Vagina (tissue), 2 donors: ENCODE measurements around the gene SETBP1.

Experiments
- POLR2A ChIP-seq, 2 donors: fragments of 450-650 bp; IDR thresholded peaks; one replicate each; pipeline ENCODE4 v1.6.1; 2017; ENCODE audit warnings: antibody characterized with exemption in 2 of 2, mild to moderate bottlenecking in 2 of 2, moderate library complexity in 2 of 2
- TF ChIP-seq, protein P1 (sequence below), 3 experiments: fragments of 450-650 bp in 2 of 3; fragments of 200-600 bp in 1 of 3; sonication (generic) in 1 of 3; IDR thresholded peaks; one replicate each; pipeline ENCODE4 v1.5.1; 2017 to 2019; ENCODE audit warnings: antibody characterized with exemption in 3 of 3, mild to moderate bottlenecking in 2 of 3, moderate library complexity in 2 of 3

DNA sequence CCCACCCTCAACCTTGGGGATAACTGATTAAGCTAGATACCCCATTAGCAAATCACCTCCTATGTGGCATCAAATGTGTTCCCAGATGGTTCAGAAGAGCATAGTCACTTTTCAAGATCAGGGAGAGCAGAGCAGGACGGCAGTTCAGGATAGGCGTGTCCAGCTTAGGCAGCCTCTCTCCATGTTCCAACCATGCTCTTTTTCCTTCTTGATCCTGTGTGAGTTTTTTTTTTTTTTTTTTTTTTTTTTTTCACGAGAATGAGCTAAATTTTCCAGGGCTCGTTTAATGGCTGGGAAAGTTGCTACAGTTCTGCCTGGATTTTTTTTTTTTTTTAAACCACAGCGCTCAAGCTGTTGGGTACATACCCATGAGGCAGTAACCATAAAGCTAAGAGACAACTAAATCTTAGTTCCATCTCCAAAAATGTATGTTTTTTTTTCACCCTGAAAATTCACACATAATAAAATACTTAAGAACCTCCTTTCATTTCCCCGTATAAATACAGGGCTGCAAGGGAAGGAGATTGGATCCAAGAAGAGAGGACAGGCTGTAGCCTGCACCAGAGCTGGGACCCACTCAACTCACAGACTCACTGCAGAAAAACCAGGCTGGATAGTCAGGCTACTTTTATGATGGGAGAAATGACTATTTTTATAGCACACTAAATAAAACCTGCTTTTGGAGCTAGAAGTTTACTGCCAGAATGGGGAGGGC is 244.3 kb downstream of the SETBP1 start:
- TF ChIP-seq, protein P1, sequence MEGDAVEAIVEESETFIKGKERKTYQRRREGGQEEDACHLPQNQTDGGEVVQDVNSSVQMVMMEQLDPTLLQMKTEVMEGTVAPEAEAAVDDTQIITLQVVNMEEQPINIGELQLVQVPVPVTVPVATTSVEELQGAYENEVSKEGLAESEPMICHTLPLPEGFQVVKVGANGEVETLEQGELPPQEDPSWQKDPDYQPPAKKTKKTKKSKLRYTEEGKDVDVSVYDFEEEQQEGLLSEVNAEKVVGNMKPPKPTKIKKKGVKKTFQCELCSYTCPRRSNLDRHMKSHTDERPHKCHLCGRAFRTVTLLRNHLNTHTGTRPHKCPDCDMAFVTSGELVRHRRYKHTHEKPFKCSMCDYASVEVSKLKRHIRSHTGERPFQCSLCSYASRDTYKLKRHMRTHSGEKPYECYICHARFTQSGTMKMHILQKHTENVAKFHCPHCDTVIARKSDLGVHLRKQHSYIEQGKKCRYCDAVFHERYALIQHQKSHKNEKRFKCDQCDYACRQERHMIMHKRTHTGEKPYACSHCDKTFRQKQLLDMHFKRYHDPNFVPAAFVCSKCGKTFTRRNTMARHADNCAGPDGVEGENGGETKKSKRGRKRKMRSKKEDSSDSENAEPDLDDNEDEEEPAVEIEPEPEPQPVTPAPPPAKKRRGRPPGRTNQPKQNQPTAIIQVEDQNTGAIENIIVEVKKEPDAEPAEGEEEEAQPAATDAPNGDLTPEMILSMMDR (IDR thresholded peaks at IDR 0.05): no peak
- TF ChIP-seq POLR2A (IDR thresholded peaks at IDR 0.05): no peak
